Activated CD8-positive, alpha-beta memory T cell treated with anti-CD3 and anti-CD28 coated beads, Interleukin-2, amount 50 U/mL, for 4 hours (primary cell): ENCODE data around the gene MXD3.

Source experiments
- DNase-seq: peaks from one replicate; pipeline ENCODE4 v3.0.0-alpha.2; 2020

Gene MXD3

DNA sequence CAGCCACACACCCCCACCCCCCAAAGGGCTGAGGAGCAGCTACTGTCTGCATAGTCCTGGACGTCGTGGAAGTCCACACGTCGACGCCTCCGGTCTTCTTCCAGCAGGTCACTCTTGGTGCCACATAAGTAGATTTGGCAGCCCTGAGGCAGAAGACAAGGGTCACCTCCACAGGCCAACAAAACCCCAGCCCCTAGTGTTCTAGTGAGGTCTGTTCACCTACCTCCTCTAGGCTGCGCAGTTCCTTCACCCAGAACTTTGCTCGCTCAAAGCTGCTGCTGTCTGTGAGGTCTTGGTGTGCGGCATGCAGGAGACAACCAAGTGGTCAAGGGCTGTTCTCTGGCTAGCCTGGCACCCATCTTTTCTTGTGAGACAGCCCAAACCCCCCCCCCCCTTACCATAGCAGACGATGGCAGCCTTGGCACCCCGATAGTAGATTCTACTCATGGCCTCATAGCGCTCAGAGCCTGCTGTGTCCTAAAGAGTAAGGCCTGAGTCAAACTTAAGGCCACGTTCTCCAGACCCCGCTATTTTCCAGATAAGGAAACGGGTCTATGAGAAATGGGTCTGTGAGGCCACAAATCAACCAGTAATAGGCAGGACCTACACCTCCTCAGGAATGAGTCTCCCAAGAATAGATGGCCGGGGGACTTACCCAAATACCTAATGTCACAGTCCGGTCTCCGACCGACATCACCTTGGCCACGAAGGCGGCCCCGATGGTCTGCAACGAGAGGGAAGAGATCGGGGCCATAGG, 9.2 kb downstream of the MXD3 start:
- DNase-seq = no peak

DNA sequence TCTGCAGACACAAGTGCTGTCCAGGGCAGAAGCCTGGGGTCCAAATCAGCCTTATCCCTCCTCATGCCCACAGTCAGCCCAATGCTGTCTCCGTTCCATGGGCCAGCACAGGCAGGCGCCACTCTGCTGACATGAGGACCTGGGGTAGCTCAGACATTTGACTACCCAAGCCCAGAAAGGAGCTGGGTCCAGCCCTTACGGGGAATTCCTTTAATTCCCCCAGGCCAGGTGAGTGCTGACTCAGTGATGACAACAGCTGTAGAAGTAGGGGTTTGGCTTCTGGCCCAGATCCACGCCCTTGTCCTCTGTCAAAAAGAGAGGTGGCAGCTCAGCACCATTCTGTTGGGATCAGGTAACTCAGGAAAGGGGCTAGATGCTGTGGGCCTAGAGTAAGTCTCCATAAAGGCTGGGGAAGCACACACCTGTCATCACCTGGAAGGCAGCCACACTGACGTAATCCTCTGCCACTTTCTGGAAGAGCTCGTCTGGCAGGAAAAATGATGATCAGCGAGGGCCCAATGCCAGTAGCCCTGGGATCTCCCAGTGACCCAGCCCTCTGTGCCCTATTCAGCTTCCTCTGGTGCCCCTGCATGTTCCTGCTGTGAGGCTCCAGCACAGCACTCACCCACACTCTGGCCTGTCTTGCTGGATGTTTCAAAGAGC, 10.1 kb downstream of the MXD3 start:
- no peak for DNase-seq

DNA sequence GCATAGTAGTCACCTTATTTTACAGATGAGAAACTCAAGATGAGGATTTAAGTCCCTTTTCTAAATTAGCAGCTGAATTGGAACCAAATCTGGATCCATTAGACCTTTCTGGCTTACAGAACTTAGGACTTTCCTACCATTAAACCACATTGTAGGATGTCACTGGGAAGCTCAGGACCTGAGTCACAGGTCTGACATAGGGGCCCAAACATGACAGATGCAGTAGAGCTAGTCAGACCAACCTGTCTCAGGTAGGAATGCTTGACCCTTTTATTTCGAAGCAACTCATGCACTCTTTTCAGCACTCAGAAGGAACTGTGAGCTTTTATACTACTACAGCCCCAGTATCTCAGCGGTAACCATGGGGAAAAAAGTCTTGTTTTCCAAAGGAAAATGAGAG, 10.7 kb downstream of the MXD3 start:
- DNase-seq = no peak

DNA sequence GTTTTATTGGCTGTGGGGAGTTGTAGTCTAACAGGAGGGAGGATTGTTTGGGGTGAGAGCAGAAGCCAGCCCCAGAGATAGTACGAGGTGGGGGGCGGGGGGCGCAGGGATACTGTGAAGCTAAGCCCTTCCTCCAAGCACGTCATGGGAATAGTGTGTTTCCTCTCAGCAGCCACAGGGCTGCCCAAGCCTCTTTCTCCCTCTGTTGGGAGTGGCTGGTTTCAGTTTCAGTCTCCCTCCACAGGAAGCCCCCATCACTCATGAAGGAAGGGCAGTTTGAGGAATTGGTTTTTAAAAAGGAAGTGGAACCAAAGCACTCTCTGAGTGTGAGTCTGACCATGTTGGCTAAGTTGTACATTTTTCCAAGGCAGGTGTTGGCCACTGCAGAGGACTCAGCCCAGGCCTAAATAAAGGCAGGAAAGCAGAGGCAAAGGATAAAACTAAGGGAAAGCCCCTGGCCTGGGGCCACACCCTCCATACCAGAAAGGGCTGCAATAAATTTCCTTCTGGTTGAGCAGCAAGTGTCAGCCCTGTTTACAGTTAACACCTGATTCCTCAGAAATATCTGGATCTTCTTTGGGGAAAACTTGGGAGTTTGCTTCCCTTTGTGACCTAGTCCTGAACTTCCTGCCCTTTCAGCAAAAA, 11.3 kb downstream of the MXD3 start:
- DNase-seq = peak; percentile 61

DNA sequence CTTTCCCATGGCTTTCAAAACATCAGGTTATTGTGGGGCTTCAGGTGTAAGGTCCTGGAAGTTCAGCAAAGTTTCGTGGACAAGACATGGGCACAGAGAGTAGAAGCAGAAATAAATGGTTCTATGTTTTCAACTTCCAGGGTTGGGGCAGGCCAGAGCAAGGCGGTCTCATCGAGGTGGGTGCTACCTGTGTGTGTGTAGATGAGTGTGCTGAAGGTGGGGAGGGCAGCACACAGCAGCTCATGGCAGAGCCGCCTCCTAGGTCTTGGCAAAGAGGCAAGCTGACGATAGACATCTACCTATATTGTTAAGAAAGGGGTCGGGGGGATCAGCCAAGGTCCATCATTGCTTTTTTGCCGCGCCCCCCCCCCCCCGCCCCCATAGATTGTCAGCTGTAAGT, 12.0 kb downstream of the MXD3 start:
- DNase-seq = no peak

DNA sequence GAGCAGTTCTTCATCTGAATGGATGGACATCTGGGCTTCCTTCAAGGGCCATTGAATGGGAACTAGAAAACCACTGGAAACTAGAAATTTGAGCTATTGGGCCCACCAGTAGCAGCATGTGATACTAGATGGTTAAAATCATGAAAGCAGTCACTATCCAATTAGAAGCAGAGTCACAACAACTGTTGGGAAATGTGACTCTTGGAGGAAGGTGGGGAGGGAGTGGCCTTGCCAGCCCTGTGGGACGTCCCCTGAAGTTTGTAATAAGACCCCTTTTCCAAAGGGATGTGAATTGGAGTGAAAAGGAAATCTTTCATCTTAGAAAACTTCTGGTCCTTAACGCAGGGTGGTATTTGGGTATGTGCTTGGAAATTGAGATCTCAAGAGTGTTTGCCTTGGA, 13.8 kb downstream of the MXD3 start:
- no peak for DNase-seq

DNA sequence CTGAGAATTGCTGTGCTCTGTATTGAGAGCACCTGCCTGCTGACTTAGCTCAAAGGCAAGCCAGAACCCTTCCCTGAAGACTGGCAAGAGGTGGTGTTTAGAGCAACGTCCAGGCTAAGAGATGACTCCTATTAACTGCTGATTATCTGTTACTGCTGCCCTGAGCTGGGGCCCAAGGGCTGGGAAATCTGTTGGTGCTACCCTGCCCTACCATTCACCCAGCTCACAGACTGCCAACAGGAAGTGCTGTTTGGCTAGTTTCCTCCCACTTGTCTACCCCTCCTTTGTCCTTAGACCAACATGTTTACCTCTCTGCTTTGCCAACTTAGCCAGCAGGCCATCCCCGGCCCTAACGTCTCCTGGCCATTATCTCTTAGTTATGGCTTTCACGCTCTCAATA, 15.1 kb downstream of the MXD3 start:
- DNase-seq = no peak

DNA sequence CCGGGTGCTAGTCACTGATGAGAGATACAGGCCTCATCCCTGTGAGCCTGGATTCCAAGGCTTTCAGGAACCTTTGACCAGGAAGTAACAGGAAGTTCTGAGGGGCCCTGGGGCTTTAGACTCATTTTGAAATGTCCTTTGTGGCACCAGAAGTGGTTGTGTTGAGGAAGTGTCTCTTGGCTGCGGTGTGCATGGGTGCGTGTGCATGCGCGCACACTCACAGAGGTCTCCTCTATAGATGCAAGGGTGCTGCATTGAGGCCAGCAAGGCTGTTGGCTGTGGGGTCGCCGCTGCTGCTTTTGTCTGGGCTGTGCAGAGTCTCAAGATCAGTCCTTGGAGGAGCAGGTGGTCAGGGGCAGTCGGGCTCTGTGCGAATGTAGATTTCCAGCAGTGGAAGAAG, 15.8 kb downstream of the MXD3 start:
- DNase-seq = no peak

DNA sequence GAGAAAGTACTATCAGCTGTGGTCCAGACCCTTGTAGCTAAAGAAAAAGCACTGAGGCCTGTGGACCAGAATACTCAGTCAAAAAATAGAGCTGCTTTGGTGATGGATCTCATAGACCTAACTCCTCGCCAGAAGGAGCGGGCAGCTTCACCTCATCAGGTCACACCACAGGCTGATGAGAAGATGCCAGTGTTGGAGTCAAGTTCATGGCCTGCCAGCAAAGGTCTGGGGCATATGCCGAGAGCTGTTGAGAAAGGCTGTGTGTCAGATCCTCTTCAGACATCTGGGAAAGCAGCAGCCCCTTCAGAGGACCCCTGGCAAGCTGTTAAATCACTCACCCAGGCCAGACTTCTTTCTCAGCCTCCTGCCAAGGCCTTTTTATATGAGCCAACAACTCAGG, 17.1 kb downstream of the MXD3 start:
- no peak for DNase-seq

DNA sequence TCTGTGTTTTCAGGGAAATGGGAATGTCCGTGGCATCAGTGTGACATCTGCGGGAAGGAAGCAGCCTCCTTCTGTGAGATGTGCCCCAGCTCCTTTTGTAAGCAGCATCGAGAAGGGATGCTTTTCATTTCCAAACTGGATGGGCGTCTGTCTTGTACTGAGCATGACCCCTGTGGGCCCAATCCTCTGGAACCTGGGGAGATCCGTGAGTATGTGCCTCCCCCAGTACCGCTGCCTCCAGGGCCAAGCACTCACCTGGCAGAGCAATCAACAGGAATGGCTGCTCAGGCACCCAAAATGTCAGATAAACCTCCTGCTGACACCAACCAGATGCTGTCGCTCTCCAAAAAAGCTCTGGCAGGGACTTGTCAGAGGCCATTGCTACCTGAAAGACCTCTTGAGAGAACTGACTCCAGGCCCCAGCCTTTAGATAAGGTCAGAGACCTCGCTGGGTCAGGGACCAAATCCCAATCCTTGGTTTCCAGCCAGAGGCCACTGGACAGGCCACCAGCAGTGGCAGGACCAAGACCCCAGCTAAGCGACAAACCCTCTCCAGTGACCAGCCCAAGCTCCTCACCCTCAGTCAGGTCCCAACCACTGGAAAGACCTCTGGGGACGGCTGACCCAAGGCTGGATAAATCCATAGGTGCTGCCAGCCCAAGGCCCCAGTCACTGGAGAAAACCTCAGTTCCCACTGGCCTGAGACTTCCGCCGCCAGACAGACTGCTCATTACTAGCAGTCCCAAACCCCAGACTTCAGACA, 17.7 kb downstream of the MXD3 start:
- DNase-seq = no peak

DNA sequence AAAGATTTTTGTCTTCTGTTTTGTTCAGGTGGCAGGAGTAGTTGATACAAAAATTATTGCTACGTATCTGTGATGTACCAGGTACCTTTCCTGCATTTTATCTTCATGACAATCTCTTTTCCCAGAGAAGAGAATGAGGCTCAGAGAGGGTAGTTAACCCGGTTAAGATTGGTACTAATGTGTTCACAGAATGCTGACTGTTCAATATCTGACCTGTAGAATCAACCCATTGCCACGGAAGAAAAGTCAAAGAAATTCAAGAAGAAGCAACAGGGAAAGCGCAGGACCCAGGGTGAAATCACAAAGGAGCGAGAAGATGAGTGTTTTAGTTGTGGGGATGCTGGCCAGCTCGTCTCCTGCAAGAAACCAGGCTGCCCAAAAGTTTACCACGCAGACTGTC, 20.0 kb downstream of the MXD3 start:
- DNase-seq = no peak

DNA sequence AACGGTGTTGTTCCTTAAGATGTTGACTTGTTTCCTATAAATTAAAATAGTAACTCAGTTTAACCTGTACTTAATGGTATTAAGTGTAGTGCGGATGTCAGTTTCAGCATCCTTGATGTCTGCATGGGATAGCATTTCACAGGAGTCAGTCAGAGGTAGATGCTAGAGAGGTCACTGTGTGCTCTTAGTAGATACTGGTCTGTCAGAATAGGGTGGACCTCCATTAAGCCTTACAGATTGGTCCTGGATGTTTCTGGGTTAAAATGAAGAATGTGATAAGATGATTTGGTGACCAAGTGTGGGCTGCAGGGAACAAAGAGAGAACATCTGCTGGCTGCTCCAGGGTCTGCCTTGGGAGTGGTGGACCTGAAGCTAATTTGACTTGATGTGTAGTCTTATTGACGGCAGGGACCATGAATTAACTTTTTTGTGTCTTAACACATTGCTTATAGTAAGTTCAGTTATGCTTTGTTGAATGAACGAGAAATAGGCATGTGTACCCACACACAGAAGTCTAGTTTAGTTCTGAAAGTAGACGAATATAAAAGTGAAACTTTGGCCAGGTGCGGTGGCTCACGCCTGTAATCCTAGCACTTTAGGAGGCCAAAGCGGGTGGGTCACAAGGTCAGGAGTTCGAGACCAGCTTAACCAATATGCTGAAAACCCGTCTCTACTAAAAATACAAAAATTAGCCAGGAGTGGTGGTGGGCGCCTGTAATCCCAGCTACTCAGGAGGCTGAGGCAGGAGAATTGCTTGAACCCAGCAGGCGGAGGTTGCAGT, 20.7 kb downstream of the MXD3 start:
- no peak for DNase-seq

DNA sequence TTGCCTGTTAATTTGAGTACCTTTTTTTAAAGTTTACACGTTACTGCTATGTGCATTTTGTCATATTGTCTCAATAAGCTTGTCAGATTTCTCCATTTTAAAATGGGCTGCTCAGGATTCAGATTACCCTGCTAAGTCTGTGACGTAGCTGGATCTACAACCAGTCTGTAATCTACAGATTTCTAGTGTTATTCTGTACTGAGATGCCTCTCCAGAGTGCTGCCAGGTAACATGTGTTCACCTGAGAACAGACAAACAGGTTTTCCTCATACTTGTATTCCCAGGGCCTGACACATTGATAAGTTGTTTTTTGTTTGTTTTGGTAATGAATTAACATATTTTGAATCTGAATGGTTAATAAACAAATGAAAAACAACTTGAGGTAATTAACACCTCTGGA, 23.5 kb downstream of the MXD3 start:
- no peak for DNase-seq

DNA sequence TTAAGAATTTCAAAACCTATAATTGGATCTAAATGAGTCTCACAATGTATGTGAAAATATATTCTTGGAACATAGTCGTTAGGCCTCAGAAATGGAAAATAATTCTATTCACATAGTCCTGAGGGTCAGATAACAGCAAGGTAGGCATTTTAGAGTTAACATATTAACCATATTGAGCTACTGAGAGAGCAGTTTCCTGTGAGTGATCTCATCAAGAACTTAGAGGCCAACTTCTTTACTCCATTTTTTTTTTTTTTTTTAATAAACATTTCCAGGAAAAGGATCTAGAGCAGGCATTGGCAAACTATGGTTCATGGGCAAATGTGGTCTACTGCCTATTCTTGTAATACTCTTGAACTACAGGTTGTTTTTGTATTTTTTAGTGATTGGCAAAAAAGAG, 34.8 kb downstream of the MXD3 start:
- no peak for DNase-seq

DNA sequence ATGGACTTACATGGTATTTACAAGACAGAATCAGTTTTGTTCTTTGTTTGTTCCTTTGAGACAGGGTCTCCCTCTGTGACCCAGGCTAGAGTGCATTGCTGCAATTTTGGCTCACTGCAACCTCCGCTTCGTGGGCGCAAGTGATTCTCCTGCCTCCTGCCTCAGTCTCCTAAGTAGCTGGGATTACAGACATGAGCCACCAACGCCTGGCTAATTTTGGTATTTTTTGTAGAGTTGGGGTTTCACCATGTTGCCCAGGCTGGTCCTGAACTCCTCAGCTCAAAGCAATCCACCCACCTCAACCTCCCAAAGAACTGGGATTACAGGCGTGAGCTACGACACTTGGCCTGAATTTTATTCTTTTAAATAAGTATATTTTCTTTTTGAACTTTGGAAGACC, 35.8 kb downstream of the MXD3 start:
- no peak for DNase-seq

DNA sequence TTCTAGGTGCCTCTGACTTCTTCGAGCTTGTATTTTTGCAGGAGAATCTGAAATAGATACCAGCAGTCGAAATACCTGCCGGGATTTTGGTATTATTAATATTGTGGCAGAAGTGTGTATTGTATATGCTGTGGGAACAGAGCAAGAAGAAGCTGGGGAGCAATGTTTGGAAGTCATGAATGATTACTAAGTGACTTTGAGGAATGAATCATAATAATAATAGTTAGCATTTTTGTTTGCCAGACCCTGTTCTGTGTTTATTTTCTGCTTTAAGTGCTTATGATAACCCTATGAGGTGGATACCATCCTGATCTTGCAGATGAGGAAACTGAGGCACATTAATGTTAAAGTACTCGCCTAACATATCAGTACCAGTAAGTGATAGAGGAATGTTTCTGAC, 40.6 kb downstream of the MXD3 start:
- no peak for DNase-seq

DNA sequence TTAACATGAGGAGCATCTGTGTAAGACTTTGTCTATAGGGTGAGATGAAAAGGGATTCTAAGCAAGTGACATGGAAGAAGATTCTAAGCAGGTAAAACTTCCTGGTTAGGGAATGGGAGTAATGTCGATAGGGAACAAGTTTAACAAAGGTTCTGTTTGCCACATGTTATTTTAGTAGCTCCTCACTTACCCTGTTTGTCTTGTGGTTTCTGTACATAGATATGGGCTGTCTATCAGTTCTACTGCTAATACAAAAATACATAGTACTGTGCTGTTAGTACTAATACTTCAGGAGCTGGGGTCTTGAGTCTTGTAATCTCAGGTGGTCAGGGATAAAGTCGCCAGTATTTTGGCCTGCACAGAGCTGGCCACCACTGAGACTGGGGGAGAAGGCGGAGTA, 41.0 kb downstream of the MXD3 start:
- no peak for DNase-seq

DNA sequence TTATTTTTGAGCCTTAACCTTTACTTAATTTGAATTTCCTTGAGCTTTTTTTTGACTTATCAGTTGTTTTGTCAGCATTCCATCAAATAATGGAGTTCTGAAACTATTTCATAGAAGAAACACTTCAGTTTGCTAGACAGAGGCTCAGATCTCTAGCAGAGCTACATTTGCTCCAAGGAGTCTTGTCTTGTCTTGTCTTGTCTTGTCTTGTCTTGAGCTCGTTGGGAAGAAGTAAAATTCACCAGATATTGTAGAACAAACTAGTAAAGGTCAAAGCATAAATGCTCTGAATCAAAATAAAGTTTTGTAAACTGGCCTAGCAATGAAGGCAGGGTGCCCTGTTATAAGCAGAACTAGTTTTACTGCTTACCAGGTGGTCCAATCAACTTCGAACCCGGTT, 41.7 kb downstream of the MXD3 start:
- no peak for DNase-seq

DNA sequence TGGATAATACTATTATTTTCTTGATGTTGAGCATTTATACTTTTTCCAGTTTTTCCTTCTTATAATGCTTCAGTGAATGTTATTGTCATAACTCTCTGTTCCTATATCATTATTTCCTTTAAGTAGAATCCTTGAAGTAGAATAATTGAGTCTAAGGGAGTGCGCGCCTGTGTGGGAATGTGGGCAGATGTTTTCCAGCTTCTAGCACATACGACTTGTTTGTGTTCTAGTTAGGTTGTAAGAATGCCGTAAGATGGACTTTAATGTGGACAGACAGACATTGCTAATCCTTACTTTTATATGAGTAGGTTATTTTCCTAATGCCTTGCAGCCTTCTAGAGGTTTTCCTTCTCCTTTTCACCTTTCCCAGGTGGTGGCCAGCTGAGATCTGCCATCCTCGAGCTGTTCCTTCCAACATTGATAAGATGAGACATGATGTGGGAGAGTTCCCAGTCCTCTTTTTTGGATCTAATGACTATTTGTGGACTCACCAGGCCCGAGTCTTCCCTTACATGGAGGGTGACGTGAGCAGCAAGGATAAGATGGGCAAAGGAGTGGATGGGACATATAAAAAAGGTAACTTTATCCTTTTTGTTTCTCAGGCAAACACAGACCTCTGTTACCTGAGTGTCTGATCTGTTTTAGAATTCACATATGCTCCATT, 42.3 kb downstream of the MXD3 start:
- DNase-seq = no peak

DNA sequence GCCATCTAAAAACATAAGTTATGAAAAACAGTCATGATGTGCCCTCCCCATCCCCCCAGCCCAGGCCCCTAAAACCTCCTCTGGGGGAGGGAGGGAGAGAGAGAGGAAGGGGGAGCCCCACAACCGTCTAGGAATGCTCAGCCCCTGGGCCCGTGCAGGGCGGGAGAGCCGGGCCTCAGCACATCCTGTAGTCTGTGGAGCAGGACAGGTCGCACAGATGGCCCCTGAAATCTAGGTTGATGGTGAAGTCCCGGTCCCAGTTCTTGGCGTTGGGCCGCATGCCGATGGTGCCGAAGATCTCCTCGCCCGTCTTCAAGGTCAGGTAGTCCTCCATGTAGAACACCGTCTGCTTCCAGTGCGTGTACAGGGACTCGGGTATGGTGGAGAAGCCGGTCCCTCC, 46.3 kb downstream of the MXD3 start:
- DNase-seq = no peak

DNA sequence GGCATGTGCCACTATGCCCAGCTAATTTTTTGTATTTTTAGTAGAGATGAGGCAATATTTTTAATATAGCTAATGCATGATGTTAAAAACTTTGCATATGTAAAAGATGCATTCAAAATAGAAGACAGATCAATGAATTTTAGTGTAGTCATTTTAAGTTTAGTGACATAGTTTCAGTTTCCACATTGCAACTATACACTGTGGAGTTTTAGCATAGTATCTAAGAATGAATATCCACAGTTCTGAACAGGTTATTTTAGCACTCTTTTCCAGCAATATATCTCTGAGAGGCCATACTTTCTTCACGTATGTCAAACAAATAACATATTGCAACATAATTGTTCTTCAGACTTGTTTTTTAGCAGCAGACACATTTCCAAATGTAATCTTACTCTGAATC, 47.5 kb downstream of the MXD3 start:
- no peak for DNase-seq

DNA sequence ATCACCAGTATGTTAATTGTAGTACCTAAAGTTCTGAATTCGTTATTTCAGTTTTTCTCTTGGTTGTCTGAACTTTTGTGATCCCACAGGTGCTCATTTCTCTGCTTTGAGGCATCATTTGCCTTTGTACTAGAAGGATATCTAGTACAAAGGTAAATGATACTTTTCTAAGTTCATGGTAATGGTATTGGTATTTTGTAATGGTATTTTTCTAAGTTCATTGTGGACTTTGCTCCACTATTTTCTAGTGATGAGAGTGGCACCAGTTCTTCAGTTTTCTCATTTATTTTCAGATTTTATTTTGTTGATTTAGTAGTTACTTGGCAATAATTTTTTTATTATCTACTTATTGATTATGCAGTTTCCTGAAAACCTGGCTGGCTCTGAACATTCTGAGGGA, 50.2 kb downstream of the MXD3 start:
- no peak for DNase-seq
